ENCODE data around the gene CDCP2.

GRCh38 chr1:54105080-54105479 lies 47.7 kb downstream of the CDCP2 start:
- no peak for TF ChIP-seq CTCF (IDR thresholded peaks at IDR 0.05)
- no peak for TF ChIP-seq POLR2AphosphoS5 (IDR thresholded peaks at IDR 0.05; ENCODE audit: low read depth, low read length)
- TF ChIP-seq REST (IDR thresholded peaks at IDR 0.05; ENCODE audit: insufficient read depth in 1 of 2, low read depth in 2 of 2, low read length in 1 of 2): no peak
- TF ChIP-seq SIN3A (IDR thresholded peaks at IDR 0.05; ENCODE audit: borderline replicate concordance, insufficient read depth, low read depth, low read length): no peak
